ENCODE data around the gene NUP35. TPM values are rescaled to one million over a fixed set of nuclear protein-coding genes. Genes with fewer than 3 reads are reported as not detected.

Gene NUP35
- total RNA-seq, 5 donors from 2014 or later (not counting 1 experiment from before 2014, with no cell fraction given) = 11.0 to 19.5 (median 16.4) TPM

DNA sequence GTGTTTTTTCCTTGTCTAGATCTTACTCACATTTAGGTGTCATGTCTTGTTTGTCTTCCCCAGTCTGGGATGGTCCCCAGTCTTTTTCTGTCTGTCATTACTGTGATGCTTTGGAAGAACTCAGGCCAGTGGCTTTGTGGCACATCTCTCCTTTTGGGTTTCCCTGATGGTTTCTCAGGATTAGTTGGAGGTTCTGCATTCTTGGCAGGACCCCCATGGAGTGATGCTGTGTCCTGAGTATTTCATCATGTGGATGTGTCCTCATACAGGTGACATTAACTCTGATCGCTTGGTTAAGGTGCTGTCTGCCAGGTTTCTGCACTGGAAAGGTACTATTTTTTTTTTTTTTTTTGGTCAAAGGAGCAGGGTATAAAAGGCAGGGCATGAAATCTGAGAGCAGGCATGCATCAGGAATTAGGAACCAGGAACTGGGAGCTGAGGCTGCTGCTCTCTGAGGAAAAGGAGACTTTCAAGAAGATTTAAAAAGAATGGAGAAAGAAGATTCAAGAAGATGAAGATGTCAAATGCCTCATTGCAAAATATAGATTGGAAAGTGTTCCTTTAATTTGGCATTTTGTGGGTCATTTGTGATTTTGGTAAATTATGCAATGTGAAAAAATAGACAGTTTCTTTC is 85.3 kb downstream of the NUP35 start:
- Mint-ChIP-seq H3K4me1 (peaks cover 0 to 4% (median 1%) of the 10 kb centered on the region in 3 donors), H3K27me3 (no peaks in the 10 kb centered on the region), H3K4me3 (no peak overlapping the region), H3K27ac (no peak overlapping the region), H3K36me3 (peaks cover 42% of the 10 kb centered on the region), H3K9me3 (no peaks in the 10 kb centered on the region)
- Histone ChIP-seq H3K36me3 (ENCODE audit: control insufficient read depth in 2 of 2, extremely low read depth in 1 of 2, insufficient read depth in 1 of 2, low read length in 1 of 2) (no peaks in the 10 kb centered on the region), H3K9me3 (no peaks in the 10 kb centered on the region), H3K4me1 (ENCODE audit: control insufficient read depth in 1 of 2, extremely low read depth in 1 of 2, insufficient read depth in 2 of 2, low read length in 2 of 2) (no peaks in the 10 kb centered on the region), H3K27ac (ENCODE audit: low read length) (no peak overlapping the region), H3K4me3 (ENCODE audit: control insufficient read depth in 1 of 2, extremely low read depth in 1 of 2, low read length in 1 of 2) (no peak overlapping the region), H3K27me3 (replicated peaks in 1 of 2; ENCODE audit: control insufficient read depth in 2 of 2, extremely low read depth in 1 of 2, insufficient read depth in 2 of 2, low read length in 1 of 2) (no peaks in the 10 kb centered on the region)
- POLR2A ChIA-PET = no interaction called here
- CTCF ChIA-PET = no interaction called here
- WGBS (ENCODE audit: insufficient coverage) = 100% methylated on average over 1 of the region's 1 CpG
- DNase-seq = no peak
- no peak for ATAC-seq (replicated peaks in 1 of 4)

Other genes with a start within 250 kb of the NUP35 start
- 1 to 10 TPM; 2.6 to 7.6 (median 4.9) TPM for gene NCKAP1, start 86.0 kb upstream of the NUP35 start, total RNA-seq
- gene DUSP19, start 45.7 kb upstream of the NUP35 start, total RNA-seq = 1 to 10 TPM; 1.3 to 2.5 (median 2.0) TPM

All from T-cell (primary cell).